Occipital lobe (tissue), 2 donors: ENCODE measurements around the gene GPC6. TPM values are rescaled to one million over a fixed set of nuclear protein-coding genes. Genes with fewer than 3 reads are reported as not detected.

Experiments
- DNase-seq: peaks from one replicate; lab custom pipeline; 2025; lab: John Stamatoyannopoulos, UW
- total RNA-seq: library from RNA; depleted of rRNA; stranded (reverse); fragments of >200 nt; gene quantifications from one replicate; pipeline ENCODE4 v1.2.3, GENCODE V29; 2014

Gene GPC6
- total RNA-seq, 1 donor from 2014 or later = 9.8 TPM

GRCh38 chr13:93230261-93230855 is 3.8 kb downstream of the GPC6 start:
- DNase-seq = no peak

GRCh38 chr13:93231867-93232266 is 5.3 kb downstream of the GPC6 start:
- DNase-seq = no peak

DNA sequence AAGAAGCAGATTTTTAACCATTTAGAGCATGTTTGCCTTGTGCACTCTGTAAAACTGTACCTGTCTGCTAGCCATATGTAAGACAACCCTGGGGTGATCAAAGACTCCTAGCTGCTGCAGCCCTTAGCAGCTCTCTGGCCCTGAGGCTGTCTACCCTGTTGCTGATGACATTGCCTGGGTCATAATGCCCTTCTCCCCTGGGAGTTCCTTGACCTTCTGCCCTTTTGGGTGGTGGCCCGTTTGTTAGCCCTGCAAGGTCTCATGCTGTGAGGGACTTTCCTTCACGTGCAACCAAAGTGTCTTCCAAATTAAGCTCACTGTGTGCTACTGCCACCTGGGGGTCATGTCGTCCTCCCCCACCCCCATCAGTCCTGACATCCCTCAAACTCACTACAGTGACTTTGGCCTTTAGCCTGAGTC is 7.4 kb downstream of the GPC6 start:
- DNase-seq = no peak

- no peak for DNase-seq
These were observed 7.9 kb downstream of the GPC6 start for GRCh38 chr13:93234459-93234858.

- DNase-seq = no peak
These were observed 8.8 kb downstream of the GPC6 start for GRCh38 chr13:93235258-93236015.

GRCh38 chr13:93238711-93239110 is 12.1 kb downstream of the GPC6 start:
- DNase-seq = no peak

GRCh38 chr13:93243375-93244063 is 16.9 kb downstream of the GPC6 start:
- no peak for DNase-seq

DNA sequence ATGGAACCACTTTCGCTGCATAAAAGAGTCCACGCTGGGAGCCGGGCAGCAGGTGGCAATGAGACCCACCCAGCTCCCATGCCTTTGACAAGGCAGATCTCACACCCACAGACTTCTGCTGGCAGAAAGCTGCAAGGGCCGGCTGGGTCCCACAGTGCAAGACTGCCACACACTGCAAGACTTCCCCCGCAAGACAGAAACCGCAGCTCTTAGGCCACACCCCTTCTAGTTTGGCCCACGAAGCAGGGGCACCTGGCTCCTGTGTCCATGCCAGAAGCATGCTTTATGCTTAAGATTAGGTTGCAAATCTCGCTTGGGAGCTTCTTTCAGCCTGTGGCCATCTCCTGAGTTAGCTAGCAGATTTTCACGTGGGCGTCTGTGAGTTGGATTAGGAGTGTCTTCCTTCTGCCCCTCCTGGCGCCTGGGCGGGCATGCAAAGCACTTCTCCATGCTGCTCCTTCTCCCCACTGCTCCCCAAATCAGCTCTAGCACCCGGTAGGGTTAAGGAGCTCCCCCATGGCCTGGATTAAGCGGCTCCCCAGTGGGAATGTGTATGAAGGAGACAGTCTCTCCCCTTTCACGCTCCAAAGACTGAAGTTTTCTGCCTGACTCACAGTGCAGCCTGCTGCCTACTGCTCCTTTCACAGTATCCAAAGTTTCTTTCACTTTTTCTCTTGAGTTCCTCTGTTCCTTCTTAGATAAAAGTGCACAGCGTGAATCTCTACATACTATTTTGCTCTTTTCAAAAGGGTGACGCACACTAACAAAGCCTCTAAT is 17.7 kb downstream of the GPC6 start:
- peak; percentile 28 for DNase-seq

GRCh38 chr13:93244918-93245280 is 18.3 kb downstream of the GPC6 start:
- DNase-seq = no peak

GRCh38 chr13:93246069-93246468 is 19.5 kb downstream of the GPC6 start:
- DNase-seq = no peak

DNA sequence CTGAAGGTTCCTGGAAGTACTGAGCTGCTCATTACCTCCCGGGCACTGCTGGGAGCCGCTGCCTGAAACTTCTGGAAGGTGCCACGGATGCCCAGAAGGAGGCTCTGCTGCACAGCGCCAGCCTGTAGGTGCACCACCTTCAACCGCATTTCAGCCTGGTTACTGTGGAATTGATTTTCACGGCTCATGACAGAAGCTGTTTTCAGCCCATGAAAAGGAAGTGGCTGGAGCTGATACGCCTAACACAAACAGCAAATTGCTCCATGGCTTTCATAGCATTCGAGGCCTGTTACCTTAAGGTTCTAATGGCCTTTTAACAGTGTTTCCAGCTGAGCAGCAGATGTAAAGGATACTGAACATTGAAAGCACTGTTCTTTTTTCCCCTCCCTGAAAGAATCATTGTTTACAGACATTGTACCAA is 22.0 kb downstream of the GPC6 start:
- no peak for DNase-seq

- no peak for DNase-seq
These were observed 23.0 kb downstream of the GPC6 start for GRCh38 chr13:93249364-93250306.

DNA sequence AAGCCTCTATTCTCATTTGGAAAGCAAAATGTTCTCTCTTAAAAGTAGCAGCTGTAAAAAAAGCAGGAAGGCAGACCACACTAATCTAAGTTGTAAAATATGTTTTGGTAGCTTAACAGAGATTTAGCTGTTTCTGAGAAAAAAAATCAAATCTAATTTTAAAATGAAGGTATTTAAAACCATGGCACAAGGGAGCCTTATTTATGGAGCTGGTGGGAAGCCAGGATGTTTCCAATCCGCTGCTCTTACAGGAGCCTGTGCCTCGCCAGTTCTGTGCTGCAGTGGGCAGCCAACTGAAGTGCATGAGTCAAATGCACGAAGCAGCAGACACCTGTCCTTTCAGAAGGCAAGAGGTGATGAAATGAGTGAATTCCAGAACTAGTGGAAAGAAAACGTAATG is 28.2 kb downstream of the GPC6 start:
- peak; percentile 46 for DNase-seq

DNA sequence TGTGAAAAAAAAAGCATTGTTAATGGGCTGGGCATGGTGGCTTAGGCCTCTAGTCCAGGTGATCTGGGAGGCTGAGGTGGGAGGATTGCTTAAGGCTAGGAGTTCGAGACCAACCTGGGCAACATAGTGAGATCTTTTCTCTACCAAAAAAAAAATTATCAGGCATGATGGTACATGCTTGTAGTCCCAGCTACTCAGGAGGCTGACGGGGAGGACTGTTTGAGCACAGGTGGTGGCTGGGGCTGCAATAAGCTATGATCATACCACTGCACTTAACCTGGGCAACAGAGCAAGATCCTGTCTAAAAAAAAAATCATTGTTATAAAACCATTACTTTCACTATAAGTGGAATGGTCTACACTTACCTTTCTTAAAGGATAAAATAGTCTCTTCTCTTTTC is 30.4 kb downstream of the GPC6 start:
- DNase-seq = no peak

DNA sequence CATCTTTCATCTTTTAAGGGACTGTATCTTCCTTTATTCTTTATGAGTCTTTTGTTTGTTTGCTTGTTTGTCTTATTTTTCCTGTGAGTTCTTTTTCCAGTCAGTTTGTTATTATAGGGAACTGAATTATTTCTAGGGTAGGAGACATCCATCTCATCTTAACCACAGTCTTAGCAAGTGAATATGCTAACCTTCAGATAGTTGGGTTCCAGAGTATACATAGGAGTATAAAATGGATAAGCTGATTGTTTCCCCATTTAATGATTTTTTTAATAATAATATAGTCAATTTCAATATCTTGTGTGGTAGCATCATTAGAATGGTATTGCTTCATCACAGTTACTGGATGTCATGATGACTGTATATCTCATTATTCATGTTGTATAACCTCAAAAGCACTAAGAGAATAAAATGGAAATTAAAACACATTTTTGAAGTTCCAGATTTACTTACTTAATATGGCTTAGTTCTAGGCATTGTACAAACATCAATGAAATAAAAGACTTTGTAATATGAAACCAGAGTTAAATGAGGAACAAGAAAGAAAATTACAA is 33.0 kb downstream of the GPC6 start:
- DNase-seq = no peak

DNA sequence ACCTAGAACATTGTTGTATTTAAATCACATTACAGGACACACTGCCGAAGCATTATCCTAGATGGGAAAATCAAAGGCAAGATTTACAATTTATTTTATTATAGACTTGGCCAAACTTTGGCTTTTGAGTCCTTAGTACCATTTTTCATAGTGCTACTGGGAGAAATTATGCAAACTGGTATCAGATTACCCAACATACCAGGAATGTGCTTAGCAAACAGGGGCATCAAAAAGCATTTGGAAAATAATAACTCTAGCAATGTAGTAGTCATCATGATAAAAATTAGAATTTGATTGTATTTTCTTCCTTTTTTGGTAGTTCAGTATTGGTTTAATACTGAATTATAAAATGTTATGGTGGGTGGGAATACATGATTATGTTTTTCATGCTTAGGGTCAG is 34.0 kb downstream of the GPC6 start:
- no peak for DNase-seq

- DNase-seq = no peak
These were observed 36.2 kb downstream of the GPC6 start for GRCh38 chr13:93262729-93263345.

GRCh38 chr13:93264876-93265275 is 38.3 kb downstream of the GPC6 start:
- DNase-seq = no peak

DNA sequence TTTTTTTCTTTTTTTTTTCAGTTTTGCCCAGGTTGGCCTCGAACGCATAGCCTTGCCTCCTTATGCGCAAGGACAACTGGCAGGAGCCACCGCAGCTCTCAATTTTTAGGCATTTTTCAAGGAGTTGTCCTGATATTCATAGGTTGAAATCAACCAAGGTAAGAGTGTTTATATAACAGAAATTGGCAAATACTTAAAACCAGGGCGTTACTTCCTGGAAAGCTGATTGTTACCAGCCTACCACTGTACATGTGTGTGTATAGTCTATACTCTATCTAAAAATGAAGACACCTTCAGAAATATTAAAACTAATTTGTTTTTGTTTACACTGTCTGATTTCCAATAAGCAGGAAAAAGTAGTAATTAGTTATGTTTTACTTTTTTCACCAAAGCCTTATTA is 39.2 kb downstream of the GPC6 start:
- no peak for DNase-seq

DNA sequence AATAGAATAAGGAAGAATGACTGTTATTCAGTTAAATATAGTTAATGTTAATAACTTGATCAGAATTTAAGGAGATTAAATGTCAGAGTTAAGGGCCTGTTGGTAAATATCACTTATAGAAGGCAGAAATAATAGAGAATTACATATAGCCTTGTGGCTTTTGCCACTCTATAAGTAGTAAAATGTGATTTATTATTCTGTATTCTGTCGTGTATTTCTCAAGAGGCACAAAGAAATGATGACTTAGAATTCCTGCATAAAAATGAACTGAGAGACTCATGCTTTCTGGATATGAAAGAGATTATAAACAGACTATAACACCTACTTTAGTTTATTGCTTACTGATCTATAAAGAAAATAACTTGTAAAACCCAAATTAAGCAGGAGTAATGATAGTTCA is 40.1 kb downstream of the GPC6 start:
- DNase-seq = no peak
